ENCODE results near the gene CPNE2.

GRCh38 chr16:57147381-57148221 is 55.2 kb downstream of the CPNE2 start:
- TF ChIP-seq SP1 (IDR thresholded peaks at IDR 0.05) (peak; percentile 9), CTCF (IDR thresholded peaks at IDR 0.05; ENCODE audit: low read depth, low read length, missing input control) (no peak), YY1 (IDR thresholded peaks at IDR 0.05) (no peak)
